Measurements from ENCODE around the gene RFT1. TPM values are rescaled to one million over a fixed set of nuclear protein-coding genes. Genes with fewer than 3 reads are reported as not detected.

The RFT1 gene
- polyA plus RNA-seq, 1 donor (not counting 4 experiments of a cell fraction or from before 2014, with no cell fraction given) = 34.4 TPM

DNA sequence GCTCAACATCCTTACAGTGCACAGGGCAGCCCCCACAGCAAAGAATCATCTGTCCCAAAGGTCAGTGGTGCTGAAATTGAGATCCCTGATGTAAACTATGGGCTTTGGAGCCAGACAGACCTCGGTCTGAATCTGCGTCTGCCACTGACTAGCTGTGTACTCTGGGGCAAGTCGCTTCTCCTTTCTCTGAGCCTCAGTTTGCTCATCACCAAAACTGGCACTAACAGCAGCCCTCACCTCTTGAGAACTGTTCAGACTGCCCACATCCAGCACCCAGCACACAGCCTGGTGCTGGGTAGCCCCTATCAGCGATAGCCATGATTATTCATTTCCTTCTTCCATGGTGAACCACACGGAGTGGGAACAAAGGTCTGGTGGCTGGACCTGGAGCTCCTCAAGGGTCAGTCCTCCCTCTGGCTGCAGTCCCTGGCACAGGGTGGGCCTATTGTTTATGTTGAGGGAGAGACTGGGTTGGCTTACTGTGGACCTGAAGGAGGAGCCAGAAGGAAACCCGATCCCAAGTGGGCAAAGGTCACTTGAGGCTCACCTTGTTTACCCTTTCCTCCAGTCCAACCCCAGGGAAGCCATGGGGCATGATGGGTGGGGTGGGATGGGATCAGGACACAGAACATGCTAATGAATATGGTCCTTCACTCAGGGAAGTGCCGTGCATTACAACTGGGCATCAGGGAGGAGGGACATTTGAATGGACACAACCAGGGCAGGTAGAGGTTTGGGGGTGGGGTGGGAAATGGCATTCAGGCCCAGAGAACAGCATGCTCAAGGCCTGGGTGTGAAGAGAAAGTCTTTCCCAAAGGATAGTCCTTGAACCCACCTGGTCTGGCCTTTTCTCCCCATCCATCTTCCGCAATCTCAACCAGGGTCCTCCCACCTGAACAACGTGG is 29.2 kb upstream of the RFT1 start:
- no peaks in the 10 kb centered on the region for H3K36me3 ChIP-seq (ENCODE audit: control insufficient read depth in 2 of 2, extremely low read depth in 1 of 2, insufficient read depth in 2 of 2, low read length in 2 of 2)
- no peak for FAIRE-seq
- peaks cover 27% of the 10 kb centered on the region for H3K27me3 ChIP-seq (ENCODE audit: control insufficient read depth, extremely low read depth, insufficient read depth, low read length)
- no peak overlapping the region for H3K27ac ChIP-seq (ENCODE audit: control insufficient read depth, insufficient read depth, low read length)
- TF ChIP-seq, protein P1, sequence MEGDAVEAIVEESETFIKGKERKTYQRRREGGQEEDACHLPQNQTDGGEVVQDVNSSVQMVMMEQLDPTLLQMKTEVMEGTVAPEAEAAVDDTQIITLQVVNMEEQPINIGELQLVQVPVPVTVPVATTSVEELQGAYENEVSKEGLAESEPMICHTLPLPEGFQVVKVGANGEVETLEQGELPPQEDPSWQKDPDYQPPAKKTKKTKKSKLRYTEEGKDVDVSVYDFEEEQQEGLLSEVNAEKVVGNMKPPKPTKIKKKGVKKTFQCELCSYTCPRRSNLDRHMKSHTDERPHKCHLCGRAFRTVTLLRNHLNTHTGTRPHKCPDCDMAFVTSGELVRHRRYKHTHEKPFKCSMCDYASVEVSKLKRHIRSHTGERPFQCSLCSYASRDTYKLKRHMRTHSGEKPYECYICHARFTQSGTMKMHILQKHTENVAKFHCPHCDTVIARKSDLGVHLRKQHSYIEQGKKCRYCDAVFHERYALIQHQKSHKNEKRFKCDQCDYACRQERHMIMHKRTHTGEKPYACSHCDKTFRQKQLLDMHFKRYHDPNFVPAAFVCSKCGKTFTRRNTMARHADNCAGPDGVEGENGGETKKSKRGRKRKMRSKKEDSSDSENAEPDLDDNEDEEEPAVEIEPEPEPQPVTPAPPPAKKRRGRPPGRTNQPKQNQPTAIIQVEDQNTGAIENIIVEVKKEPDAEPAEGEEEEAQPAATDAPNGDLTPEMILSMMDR (optimal IDR thresholded peaks at IDR 0.05 in 1 of 3, IDR thresholded peaks at IDR 0.05 in 1 of 3, conservative IDR thresholded peaks at IDR 0.05 in 1 of 3; ENCODE audit: extremely low read depth in 1 of 3, insufficient read depth in 2 of 3, low read length in 3 of 3) = no peak
- TF ChIP-seq EZH2 (IDR thresholded peaks at IDR 0.05; ENCODE audit: low read length) = no peak
- no peak overlapping the region for H2AFZ ChIP-seq (ENCODE audit: control insufficient read depth, low read length)
- dilution Hi-C loops (cut with MboI; ENCODE audit: extremely low pct_ligation_motif_present, low sequenced_read_pairs) = no loop called here
- peaks cover 2% of the 10 kb centered on the region for H3K9me1 ChIP-seq (ENCODE audit: control insufficient read depth, extremely low read depth, insufficient read depth, low read length)
- DNase-seq (ENCODE audit: low read depth, low spot score) = no peak
- peaks cover 27% of the 10 kb centered on the region for H3K4me1 ChIP-seq (ENCODE audit: control insufficient read depth, extremely low read depth, insufficient read depth, low read length)
- peaks cover 16% of the 10 kb centered on the region for H3K79me2 ChIP-seq (ENCODE audit: control insufficient read depth, insufficient read depth, low read length)
- peaks cover 4% of the 10 kb centered on the region for H4K20me1 ChIP-seq (ENCODE audit: control insufficient read depth, extremely low read depth, insufficient read depth, low read length)
- H3K9ac ChIP-seq (ENCODE audit: control insufficient read depth, extremely low read depth, insufficient read depth, low read length) = no peak overlapping the region
- H3K4me2 ChIP-seq (ENCODE audit: control insufficient read depth, extremely low read depth, insufficient read depth, low read depth, low read length) = no peak overlapping the region
- no peaks in the 10 kb centered on the region for H3K9me3 ChIP-seq (ENCODE audit: control insufficient read depth, low read depth, low read length)
- H3K4me3 ChIP-seq (ENCODE audit: control insufficient read depth in 2 of 3, extremely low read depth in 1 of 3, insufficient read depth in 2 of 3, low read depth in 1 of 3, low read length in 3 of 3) = no peak overlapping the region

DNA sequence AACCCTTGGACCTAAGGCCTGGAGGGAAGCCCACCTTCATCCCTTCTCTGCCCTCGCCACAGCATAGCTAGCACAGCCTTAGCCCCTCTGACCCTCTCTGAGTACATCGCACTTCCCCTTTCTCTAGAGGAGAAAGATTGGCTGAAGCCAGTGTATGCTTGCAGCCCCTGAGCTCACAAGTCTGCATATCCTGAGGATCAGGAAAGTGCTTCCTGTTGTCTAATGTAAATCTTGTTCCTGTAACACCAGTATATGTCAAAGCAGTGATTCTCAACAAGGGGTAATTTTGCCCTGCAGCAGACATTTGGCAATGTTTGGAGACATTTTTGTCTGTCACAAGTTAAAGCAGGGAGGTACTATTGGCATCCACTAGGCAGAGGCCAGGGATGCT is 28.5 kb upstream of the RFT1 start:
- dilution Hi-C loops (cut with MboI; ENCODE audit: extremely low pct_ligation_motif_present, low sequenced_read_pairs) = no loop called here
- H3K27ac ChIP-seq (ENCODE audit: control insufficient read depth, insufficient read depth, low read length) = no peak overlapping the region
- H3K9ac ChIP-seq (ENCODE audit: control insufficient read depth, extremely low read depth, insufficient read depth, low read length) = no peak overlapping the region
- DNase-seq (ENCODE audit: low read depth, low spot score) (no peak), FAIRE-seq (no peak)
- H3K4me3 ChIP-seq (ENCODE audit: control insufficient read depth in 2 of 3, extremely low read depth in 1 of 3, insufficient read depth in 2 of 3, low read depth in 1 of 3, low read length in 3 of 3) = no peak overlapping the region
- no peak overlapping the region for H3K4me2 ChIP-seq (ENCODE audit: control insufficient read depth, extremely low read depth, insufficient read depth, low read depth, low read length)
- H3K9me1 ChIP-seq (ENCODE audit: control insufficient read depth, extremely low read depth, insufficient read depth, low read length) = peaks cover 2% of the 10 kb centered on the region
- no peaks in the 10 kb centered on the region for H3K9me3 ChIP-seq (ENCODE audit: control insufficient read depth, low read depth, low read length)
- H3K27me3 ChIP-seq (ENCODE audit: control insufficient read depth, extremely low read depth, insufficient read depth, low read length) = peaks cover 27% of the 10 kb centered on the region
- H3K79me2 ChIP-seq (ENCODE audit: control insufficient read depth, insufficient read depth, low read length) = peaks cover 16% of the 10 kb centered on the region
- H2AFZ ChIP-seq (ENCODE audit: control insufficient read depth, low read length) = no peak overlapping the region
- H3K36me3 ChIP-seq (ENCODE audit: control insufficient read depth in 2 of 2, extremely low read depth in 1 of 2, insufficient read depth in 2 of 2, low read length in 2 of 2) = no peaks in the 10 kb centered on the region
- peaks cover 29% of the 10 kb centered on the region for H3K4me1 ChIP-seq (ENCODE audit: control insufficient read depth, extremely low read depth, insufficient read depth, low read length)
- peaks cover 4% of the 10 kb centered on the region for H4K20me1 ChIP-seq (ENCODE audit: control insufficient read depth, extremely low read depth, insufficient read depth, low read length)
- no peak for TF ChIP-seq EZH2 (IDR thresholded peaks at IDR 0.05; ENCODE audit: low read length)
- TF ChIP-seq, protein P1 (optimal IDR thresholded peaks at IDR 0.05 in 1 of 3, IDR thresholded peaks at IDR 0.05 in 1 of 3, conservative IDR thresholded peaks at IDR 0.05 in 1 of 3; ENCODE audit: extremely low read depth in 1 of 3, insufficient read depth in 2 of 3, low read length in 3 of 3) = no peak

Data from keratinocyte (primary cell).